GM23338 (cell line): Measurements from ENCODE around the gene IL15RA. TPM values are rescaled to one million over a fixed set of nuclear protein-coding genes. Genes with fewer than 3 reads are reported as not detected.

Experiments used
- ATAC-seq: fragments of 200-7000 bp; cut with Tn5 transposase; 3 replicates; pipeline ENCODE4 v1.9.1; 2020
- DNase-seq: peaks from one replicate; pipeline ENCODE4 v3.0.0-alpha.2; 2015; ENCODE audit warnings: low spot score
- H2AFZ ChIP-seq: fragments of 200-600 bp; sonication (generic); 2 replicates; pipeline ENCODE4 v1.8.0; 2016; ENCODE audit warnings: antibody characterized with exemption, mild to moderate bottlenecking, moderate library complexity
- H3F3A ChIP-seq: fragments of 200-600 bp; sonication (generic); replicated peaks from 2 replicates; pipeline ENCODE4 v1.8.0; 2017; ENCODE audit warnings: antibody characterized with exemption, mixed run types, low read depth
- H3K27ac ChIP-seq: fragments of 200-600 bp; sonication (generic); 2 replicates; pipeline ENCODE4 v1.6.1; 2016; ENCODE audit warnings: low read depth
- H3K27me3 ChIP-seq: fragments of 200-600 bp; sonication (generic); 2 replicates; pipeline ENCODE4 v1.8.0; 2016; ENCODE audit warnings: mild to moderate bottlenecking, mixed run types, moderate library complexity; ENCODE audit not compliant: insufficient read depth
- H3K36me3 ChIP-seq: fragments of 200-600 bp; sonication (generic); 2 replicates; pipeline ENCODE4 v1.8.0; 2016; ENCODE audit warnings: mild to moderate bottlenecking; ENCODE audit not compliant: insufficient read depth
- H3K4me1 ChIP-seq: fragments of 200-600 bp; sonication (generic); 2 replicates; pipeline ENCODE4 v1.8.0; 2016; ENCODE audit warnings: mild to moderate bottlenecking, moderate library complexity; ENCODE audit not compliant: insufficient read depth
- H3K4me2 ChIP-seq: fragments of 200-600 bp; sonication (generic); 2 replicates; pipeline ENCODE4 v1.7.1; 2017; ENCODE audit warnings: mixed run types
- H3K4me3 ChIP-seq: fragments of 200-600 bp; sonication (generic); 2 replicates; pipeline ENCODE4 v1.6.1; 2016; ENCODE audit warnings: mixed run types
- H3K79me2 ChIP-seq: fragments of 200-600 bp; sonication (generic); replicated peaks from 2 replicates; pipeline ENCODE4 v1.8.0; 2017; ENCODE audit warnings: mild to moderate bottlenecking; ENCODE audit not compliant: insufficient read depth
- H3K9me2 ChIP-seq: fragments of 200-600 bp; sonication (generic); 2 replicates; pipeline ENCODE4 v1.8.0; 2017; ENCODE audit not compliant: insufficient read depth
- H4K20me1 ChIP-seq: fragments of 200-600 bp; sonication (generic); replicated peaks from 2 replicates; pipeline ENCODE4 v1.8.0; 2017; ENCODE audit warnings: mild to moderate bottlenecking; ENCODE audit not compliant: insufficient read depth
- H3K27ac Mint-ChIP-seq: 2 replicates; pipeline ENCODE4 v1.8.0; 2020; ENCODE audit warnings: inconsistent platforms, mild to moderate bottlenecking, moderate library complexity, mixed read lengths
- H3K27me3 Mint-ChIP-seq: 3 replicates; pipeline ENCODE4 v1.8.0; 2022; ENCODE audit warnings: low read depth, mild to moderate bottlenecking, moderate library complexity, mixed read lengths, inconsistent platforms; ENCODE audit not compliant: insufficient read depth, poor library complexity
- H3K36me3 Mint-ChIP-seq: 3 replicates; pipeline ENCODE4 v1.8.0; 2021; ENCODE audit warnings: low read depth, mild to moderate bottlenecking, inconsistent platforms, moderate library complexity, mixed read lengths
- H3K4me1 Mint-ChIP-seq: 3 replicates; pipeline ENCODE4 v1.8.0; 2020; ENCODE audit warnings: mild to moderate bottlenecking, inconsistent platforms, mixed read lengths
- H3K4me3 Mint-ChIP-seq: 3 replicates; pipeline ENCODE4 v1.8.0; 2021; ENCODE audit warnings: moderate library complexity, mild to moderate bottlenecking, inconsistent platforms, mixed read lengths
- H3K9me3 Mint-ChIP-seq: 3 replicates; pipeline ENCODE4 v1.8.0; 2020; ENCODE audit warnings: moderate library complexity, mild to moderate bottlenecking, inconsistent platforms, mixed read lengths
- EZH2 ChIP-seq: fragments of 200-600 bp; sonication (generic); IDR thresholded peaks from one replicate; pipeline ENCODE4 v1.8.0; 2017; ENCODE audit warnings: antibody characterized with exemption, mild to moderate bottlenecking, low read depth; ENCODE audit not compliant: unreplicated experiment
- STAT1 ChIP-seq: IDR thresholded peaks from one replicate; pipeline ENCODE4 v1.6.1; 2016; ENCODE audit warnings: antibody characterized with exemption; ENCODE audit not compliant: unreplicated experiment
- ZNF114 ChIP-seq: fragments of 250-450 bp; sonication (Bioruptor Pico); IDR thresholded peaks from 2 replicates; pipeline ENCODE4 v1.5.0; 2020; ENCODE audit warnings: mild to moderate bottlenecking, moderate library complexity
- ZNF331 ChIP-seq: fragments of 250-450 bp; sonication (Bioruptor Pico); IDR thresholded peaks from 2 replicates; pipeline ENCODE4 v1.5.0; 2020; ENCODE audit warnings: low read depth, mild to moderate bottlenecking, moderate library complexity
- polyA plus RNA-seq: library from polyadenylated mRNA; unstranded; fragments of >200 nt; fragmentation: Nextera tagmentation; extraction: Ambion mirVana; gene quantifications from 2 replicates; pipeline ENCODE4 v1.2.1, GENCODE V29; 2016
- total RNA-seq: library from RNA; depleted of rRNA; stranded (reverse); fragments of >200 nt; shearing (Covaris generic); gene quantifications from 2 replicates; pipeline ENCODE4 v1.2.3, GENCODE V29; 2014
- TF ChIP-seq, protein P1 (sequence below): IDR thresholded peaks from 2 replicates; pipeline ENCODE4 v1.6.1; 2016; ENCODE audit warnings: antibody characterized with exemption
- TF ChIP-seq, protein P2 (sequence below): fragments of 250-450 bp; sonication (Bioruptor Pico); IDR thresholded peaks from 2 replicates; pipeline ENCODE4 v1.5.0; 2020; ENCODE audit warnings: mild to moderate bottlenecking, moderate library complexity
- TF ChIP-seq, protein P3 (sequence below), 2 experiments: fragments of 200-600 bp in 1 of 2; sonication (generic) in 1 of 2; conservative IDR thresholded peaks; 2 replicates each; pipeline versions ENCODE4 v1.5.1 to v1.6.1; 2016 to 2017; ENCODE audit warnings: antibody characterized with exemption in 2 of 2, low read depth in 2 of 2, mild to moderate bottlenecking in 2 of 2, moderate library complexity in 1 of 2

Gene IL15RA
- total and polyA plus RNA-seq, 2 experiments from 2014 or later = 1.6 to 2.2 TPM

DNA sequence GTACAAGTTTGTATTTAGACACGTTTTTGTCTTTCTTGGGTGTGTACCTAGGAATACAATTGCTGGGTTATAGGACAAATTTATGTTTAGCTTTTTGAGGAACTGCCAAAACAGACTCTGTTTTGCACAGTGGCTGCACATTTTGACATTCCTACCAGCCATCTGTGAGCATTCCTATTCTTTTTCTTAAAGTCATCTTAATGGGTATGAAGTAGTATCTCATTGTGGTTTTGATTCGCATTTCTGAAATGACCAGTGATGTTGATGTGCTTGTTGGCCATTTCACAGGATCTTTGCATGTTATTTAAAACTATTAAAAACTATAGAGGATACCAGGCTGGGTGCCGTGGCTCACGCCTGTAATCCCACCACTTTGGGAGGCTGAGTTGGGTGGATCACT, 32.6 kb upstream of the IL15RA start:
- ATAC-seq (no peak), DNase-seq (no peak)
- Histone ChIP-seq H3K27ac (no peak overlapping the region), H3K4me3 (no peak overlapping the region), H4K20me1 (no peaks in the 10 kb centered on the region), H3F3A (no peaks in the 10 kb centered on the region), H3K36me3 (no peaks in the 10 kb centered on the region), H3K4me2 (no peak overlapping the region), H3K79me2 (no peaks in the 10 kb centered on the region), H3K4me1 (0 out of 2 replicates have a peak, but pooled peaks cover 5% of the 10 kb centered on the region), H3K27me3 (no peaks in the 10 kb centered on the region), H3K9me2 (no peaks in the 10 kb centered on the region), H2AFZ (no peak overlapping the region)
- Mint-ChIP-seq H3K4me3 (no peak overlapping the region), H3K4me1 (peaks cover 22% of the 10 kb centered on the region), H3K27ac (no peak overlapping the region), H3K9me3 (peaks cover 5% of the 10 kb centered on the region; the same call in 2 of the 3 replicates), H3K27me3 (peaks cover 7% of the 10 kb centered on the region), H3K36me3 (no peaks in the 10 kb centered on the region)
- TF ChIP-seq, protein P1, sequence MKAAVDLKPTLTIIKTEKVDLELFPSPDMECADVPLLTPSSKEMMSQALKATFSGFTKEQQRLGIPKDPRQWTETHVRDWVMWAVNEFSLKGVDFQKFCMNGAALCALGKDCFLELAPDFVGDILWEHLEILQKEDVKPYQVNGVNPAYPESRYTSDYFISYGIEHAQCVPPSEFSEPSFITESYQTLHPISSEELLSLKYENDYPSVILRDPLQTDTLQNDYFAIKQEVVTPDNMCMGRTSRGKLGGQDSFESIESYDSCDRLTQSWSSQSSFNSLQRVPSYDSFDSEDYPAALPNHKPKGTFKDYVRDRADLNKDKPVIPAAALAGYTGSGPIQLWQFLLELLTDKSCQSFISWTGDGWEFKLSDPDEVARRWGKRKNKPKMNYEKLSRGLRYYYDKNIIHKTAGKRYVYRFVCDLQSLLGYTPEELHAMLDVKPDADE = no peak
- TF ChIP-seq EZH2 (no peak), ZNF331 (CRISPR knock-in tag) (no peak), STAT1 (no peak), ZNF114 (CRISPR knock-in tag) (no peak)
- TF ChIP-seq, protein P2, sequence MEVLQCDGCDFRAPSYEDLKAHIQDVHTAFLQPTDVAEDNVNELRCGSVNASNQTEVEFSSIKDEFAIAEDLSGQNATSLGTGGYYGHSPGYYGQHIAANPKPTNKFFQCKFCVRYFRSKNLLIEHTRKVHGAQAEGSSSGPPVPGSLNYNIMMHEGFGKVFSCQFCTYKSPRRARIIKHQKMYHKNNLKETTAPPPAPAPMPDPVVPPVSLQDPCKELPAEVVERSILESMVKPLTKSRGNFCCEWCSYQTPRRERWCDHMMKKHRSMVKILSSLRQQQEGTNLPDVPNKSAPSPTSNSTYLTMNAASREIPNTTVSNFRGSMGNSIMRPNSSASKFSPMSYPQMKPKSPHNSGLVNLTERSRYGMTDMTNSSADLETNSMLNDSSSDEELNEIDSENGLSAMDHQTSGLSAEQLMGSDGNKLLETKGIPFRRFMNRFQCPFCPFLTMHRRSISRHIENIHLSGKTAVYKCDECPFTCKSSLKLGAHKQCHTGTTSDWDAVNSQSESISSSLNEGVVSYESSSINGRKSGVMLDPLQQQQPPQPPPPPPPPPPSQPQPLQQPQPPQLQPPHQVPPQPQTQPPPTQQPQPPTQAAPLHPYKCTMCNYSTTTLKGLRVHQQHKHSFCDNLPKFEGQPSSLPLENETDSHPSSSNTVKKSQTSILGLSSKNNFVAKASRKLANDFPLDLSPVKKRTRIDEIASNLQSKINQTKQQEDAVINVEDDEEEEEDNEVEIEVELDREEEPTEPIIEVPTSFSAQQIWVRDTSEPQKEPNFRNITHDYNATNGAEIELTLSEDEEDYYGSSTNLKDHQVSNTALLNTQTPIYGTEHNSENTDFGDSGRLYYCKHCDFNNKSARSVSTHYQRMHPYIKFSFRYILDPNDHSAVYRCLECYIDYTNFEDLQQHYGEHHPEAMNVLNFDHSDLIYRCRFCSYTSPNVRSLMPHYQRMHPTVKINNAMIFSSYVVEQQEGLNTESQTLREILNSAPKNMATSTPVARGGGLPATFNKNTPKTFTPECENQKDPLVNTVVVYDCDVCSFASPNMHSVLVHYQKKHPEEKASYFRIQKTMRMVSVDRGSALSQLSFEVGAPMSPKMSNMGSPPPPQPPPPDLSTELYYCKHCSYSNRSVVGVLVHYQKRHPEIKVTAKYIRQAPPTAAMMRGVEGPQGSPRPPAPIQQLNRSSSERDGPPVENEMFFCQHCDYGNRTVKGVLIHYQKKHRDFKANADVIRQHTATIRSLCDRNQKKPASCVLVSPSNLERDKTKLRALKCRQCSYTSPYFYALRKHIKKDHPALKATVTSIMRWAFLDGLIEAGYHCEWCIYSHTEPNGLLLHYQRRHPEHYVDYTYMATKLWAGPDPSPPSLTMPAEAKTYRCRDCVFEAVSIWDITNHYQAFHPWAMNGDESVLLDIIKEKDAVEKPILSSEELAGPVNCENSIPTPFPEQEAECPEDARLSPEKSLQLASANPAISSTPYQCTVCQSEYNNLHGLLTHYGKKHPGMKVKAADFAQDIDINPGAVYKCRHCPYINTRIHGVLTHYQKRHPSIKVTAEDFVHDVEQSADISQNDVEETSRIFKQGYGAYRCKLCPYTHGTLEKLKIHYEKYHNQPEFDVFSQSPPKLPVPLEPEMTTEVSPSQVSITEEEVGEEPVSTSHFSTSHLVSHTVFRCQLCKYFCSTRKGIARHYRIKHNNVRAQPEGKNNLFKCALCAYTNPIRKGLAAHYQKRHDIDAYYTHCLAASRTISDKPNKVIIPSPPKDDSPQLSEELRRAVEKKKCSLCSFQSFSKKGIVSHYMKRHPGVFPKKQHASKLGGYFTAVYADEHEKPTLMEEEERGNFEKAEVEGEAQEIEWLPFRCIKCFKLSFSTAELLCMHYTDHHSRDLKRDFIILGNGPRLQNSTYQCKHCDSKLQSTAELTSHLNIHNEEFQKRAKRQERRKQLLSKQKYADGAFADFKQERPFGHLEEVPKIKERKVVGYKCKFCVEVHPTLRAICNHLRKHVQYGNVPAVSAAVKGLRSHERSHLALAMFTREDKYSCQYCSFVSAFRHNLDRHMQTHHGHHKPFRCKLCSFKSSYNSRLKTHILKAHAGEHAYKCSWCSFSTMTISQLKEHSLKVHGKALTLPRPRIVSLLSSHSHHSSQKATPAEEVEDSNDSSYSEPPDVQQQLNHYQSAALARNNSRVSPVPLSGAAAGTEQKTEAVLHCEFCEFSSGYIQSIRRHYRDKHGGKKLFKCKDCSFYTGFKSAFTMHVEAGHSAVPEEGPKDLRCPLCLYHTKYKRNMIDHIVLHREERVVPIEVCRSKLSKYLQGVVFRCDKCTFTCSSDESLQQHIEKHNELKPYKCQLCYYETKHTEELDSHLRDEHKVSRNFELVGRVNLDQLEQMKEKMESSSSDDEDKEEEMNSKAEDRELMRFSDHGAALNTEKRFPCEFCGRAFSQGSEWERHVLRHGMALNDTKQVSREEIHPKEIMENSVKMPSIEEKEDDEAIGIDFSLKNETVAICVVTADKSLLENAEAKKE (CRISPR knock-in tag) = no peak
- TF ChIP-seq, protein P3, sequence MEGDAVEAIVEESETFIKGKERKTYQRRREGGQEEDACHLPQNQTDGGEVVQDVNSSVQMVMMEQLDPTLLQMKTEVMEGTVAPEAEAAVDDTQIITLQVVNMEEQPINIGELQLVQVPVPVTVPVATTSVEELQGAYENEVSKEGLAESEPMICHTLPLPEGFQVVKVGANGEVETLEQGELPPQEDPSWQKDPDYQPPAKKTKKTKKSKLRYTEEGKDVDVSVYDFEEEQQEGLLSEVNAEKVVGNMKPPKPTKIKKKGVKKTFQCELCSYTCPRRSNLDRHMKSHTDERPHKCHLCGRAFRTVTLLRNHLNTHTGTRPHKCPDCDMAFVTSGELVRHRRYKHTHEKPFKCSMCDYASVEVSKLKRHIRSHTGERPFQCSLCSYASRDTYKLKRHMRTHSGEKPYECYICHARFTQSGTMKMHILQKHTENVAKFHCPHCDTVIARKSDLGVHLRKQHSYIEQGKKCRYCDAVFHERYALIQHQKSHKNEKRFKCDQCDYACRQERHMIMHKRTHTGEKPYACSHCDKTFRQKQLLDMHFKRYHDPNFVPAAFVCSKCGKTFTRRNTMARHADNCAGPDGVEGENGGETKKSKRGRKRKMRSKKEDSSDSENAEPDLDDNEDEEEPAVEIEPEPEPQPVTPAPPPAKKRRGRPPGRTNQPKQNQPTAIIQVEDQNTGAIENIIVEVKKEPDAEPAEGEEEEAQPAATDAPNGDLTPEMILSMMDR (conservative IDR thresholded peaks at IDR 0.05; ENCODE audit: low read depth in 2 of 2) = no peak
